ENCODE data around the gene KLHL24. TPM values are rescaled to one million over a fixed set of nuclear protein-coding genes. Genes with fewer than 3 reads are reported as not detected.

KLHL24 gene, protein sequence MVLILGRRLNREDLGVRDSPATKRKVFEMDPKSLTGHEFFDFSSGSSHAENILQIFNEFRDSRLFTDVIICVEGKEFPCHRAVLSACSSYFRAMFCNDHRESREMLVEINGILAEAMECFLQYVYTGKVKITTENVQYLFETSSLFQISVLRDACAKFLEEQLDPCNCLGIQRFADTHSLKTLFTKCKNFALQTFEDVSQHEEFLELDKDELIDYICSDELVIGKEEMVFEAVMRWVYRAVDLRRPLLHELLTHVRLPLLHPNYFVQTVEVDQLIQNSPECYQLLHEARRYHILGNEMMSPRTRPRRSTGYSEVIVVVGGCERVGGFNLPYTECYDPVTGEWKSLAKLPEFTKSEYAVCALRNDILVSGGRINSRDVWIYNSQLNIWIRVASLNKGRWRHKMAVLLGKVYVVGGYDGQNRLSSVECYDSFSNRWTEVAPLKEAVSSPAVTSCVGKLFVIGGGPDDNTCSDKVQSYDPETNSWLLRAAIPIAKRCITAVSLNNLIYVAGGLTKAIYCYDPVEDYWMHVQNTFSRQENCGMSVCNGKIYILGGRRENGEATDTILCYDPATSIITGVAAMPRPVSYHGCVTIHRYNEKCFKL
- 35.7 TPM for polyA plus RNA-seq (2013)

- H3K36me3 ChIP-seq (ENCODE audit: control insufficient read depth in 4 of 4, insufficient read depth in 4 of 4, low read length in 3 of 4): no peaks in the 10 kb centered on the region
- H3K4me3 ChIP-seq (ENCODE audit: control insufficient read depth in 1 of 7, extremely low read depth in 1 of 7, insufficient read depth in 4 of 7, low read depth in 2 of 7, low read length in 6 of 7): peak within 1 kb of the TSS; percentile 76 to 96 (median 92)
- ChIA-PET POLR2A (interaction anchor here (0.7 to 2.5 kb wide), 7 partner anchors 21 to 171 kb away, joined by 3 to 10 read pairs (median 3); partner anchors contain the start of gene KLHL6), CTCF (interaction anchor here (0.6 to 2.7 kb wide), 10 partner anchors 10 to 99 kb away, joined by 3 to 13 read pairs (median 3); no protein-coding TSS in a partner anchor)
- H3K4me1 ChIP-seq (ENCODE audit: control extremely low read depth in 1 of 4, control insufficient read depth in 4 of 4, insufficient read depth in 4 of 4, low read length in 3 of 4): peaks cover 15 to 23% (median 20%) of the 10 kb centered on the region in 4 experiments
- H3K27me3 ChIP-seq (replicated peaks in 2 of 5; ENCODE audit: control insufficient read depth in 4 of 5, insufficient read depth in 5 of 5, low read length in 4 of 5): no peaks in the 10 kb centered on the region
- peak; percentile 90 to 94 (median 91) for DNase-seq
- peak within 1 kb of the TSS; percentile 88 to 93 for H3K27ac ChIP-seq (ENCODE audit: insufficient read depth in 1 of 2, low read depth in 1 of 2, low read length in 2 of 2, poor library complexity in 1 of 2, severe bottlenecking in 2 of 2)
- 0% methylated on average over 76 of the region's 76 CpGs for WGBS (ENCODE audit: insufficient coverage)
- no peaks in the 10 kb centered on the region for H3K9me3 ChIP-seq (ENCODE audit: control extremely low read depth in 1 of 5, control insufficient read depth in 4 of 5, insufficient read depth in 2 of 5, low read depth in 1 of 5, low read length in 4 of 5)
Observed at GRCh38 chr3:183635431-183636220, at the start of gene KLHL24. Gene KLHL24, plus strand, starts transcription at chr3:183635623. Its CDS starts 14,734 bp downstream, at chr3:183650357.

GRCh38 chr3:183586477-183586876 is 48.9 kb upstream of the KLHL24 start:
- Histone ChIP-seq H3K27me3 (replicated peaks in 2 of 5; ENCODE audit: control insufficient read depth in 4 of 5, insufficient read depth in 5 of 5, low read length in 4 of 5) (no peaks in the 10 kb centered on the region), H3K9me3 (ENCODE audit: control extremely low read depth in 1 of 5, control insufficient read depth in 4 of 5, insufficient read depth in 2 of 5, low read depth in 1 of 5, low read length in 4 of 5) (no peaks in the 10 kb centered on the region), H3K4me1 (ENCODE audit: control extremely low read depth in 1 of 4, control insufficient read depth in 4 of 4, insufficient read depth in 4 of 4, low read length in 3 of 4) (peaks cover 16 to 36% (median 30%) of the 10 kb centered on the region in 4 experiments), H3K27ac (ENCODE audit: insufficient read depth in 1 of 2, low read depth in 1 of 2, low read length in 2 of 2, poor library complexity in 1 of 2, severe bottlenecking in 2 of 2) (no peak overlapping the region), H3K36me3 (ENCODE audit: control insufficient read depth in 4 of 4, insufficient read depth in 4 of 4, low read length in 3 of 4) (no peaks in the 10 kb centered on the region), H3K4me3 (ENCODE audit: control insufficient read depth in 1 of 7, extremely low read depth in 1 of 7, insufficient read depth in 4 of 7, low read depth in 2 of 7, low read length in 6 of 7) (no peak overlapping the region)
- ChIA-PET CTCF (interaction anchor here (0.9 kb wide), 1 partner anchor 32 kb away, joined by 3 read pairs; no protein-coding TSS in a partner anchor), POLR2A (interaction anchor here (0.5 kb wide), 1 partner anchor 146 kb away, joined by 12 read pairs; no protein-coding TSS in a partner anchor)
- 80% methylated on average over 1 of the region's 5 CpGs for WGBS (ENCODE audit: insufficient coverage)
- no peak for DNase-seq

DNA sequence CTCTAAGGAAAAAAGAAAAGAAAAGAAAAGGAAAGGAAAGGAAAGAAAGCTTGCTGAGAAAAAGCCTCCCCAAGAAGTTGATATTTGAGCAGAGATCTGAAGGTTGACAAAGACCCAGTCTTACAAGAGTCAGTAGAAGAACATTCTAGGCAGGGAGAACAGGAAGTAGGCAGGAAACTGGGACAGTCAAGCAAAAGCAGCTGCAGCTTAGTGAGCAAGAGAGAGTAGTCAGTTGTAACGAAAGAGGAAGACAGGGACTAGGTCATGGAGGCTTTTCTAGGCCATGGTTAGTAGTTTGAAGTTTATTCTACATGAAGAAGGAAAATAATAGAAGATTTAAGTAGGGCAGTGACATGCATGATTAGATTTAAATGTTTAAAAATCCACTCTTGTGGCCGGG is 48.1 kb upstream of the KLHL24 start:
- Histone ChIP-seq H3K27me3 (replicated peaks in 2 of 5; ENCODE audit: control insufficient read depth in 4 of 5, insufficient read depth in 5 of 5, low read length in 4 of 5) (no peaks in the 10 kb centered on the region), H3K4me3 (ENCODE audit: control insufficient read depth in 1 of 7, extremely low read depth in 1 of 7, insufficient read depth in 4 of 7, low read depth in 2 of 7, low read length in 6 of 7) (no peak overlapping the region), H3K9me3 (ENCODE audit: control extremely low read depth in 1 of 5, control insufficient read depth in 4 of 5, insufficient read depth in 2 of 5, low read depth in 1 of 5, low read length in 4 of 5) (no peaks in the 10 kb centered on the region), H3K4me1 (ENCODE audit: control extremely low read depth in 1 of 4, control insufficient read depth in 4 of 4, insufficient read depth in 4 of 4, low read length in 3 of 4) (peaks cover 16 to 44% (median 36%) of the 10 kb centered on the region in 4 experiments), H3K27ac (ENCODE audit: insufficient read depth in 1 of 2, low read depth in 1 of 2, low read length in 2 of 2, poor library complexity in 1 of 2, severe bottlenecking in 2 of 2) (no peak overlapping the region), H3K36me3 (ENCODE audit: control insufficient read depth in 4 of 4, insufficient read depth in 4 of 4, low read length in 3 of 4) (no peaks in the 10 kb centered on the region)
- peak; percentile 22 to 79 (median 70) for DNase-seq
- CTCF ChIA-PET: no interaction called here
- POLR2A ChIA-PET: no interaction called here
- WGBS (ENCODE audit: insufficient coverage): 50% methylated on average over 2 of the region's 2 CpGs

- Histone ChIP-seq H3K4me1 (ENCODE audit: control extremely low read depth in 1 of 4, control insufficient read depth in 4 of 4, insufficient read depth in 4 of 4, low read length in 3 of 4) (peaks cover 10 to 30% (median 23%) of the 10 kb centered on the region in 4 experiments), H3K9me3 (ENCODE audit: control extremely low read depth in 1 of 5, control insufficient read depth in 4 of 5, insufficient read depth in 2 of 5, low read depth in 1 of 5, low read length in 4 of 5) (peaks cover 0 to 2% (median 0%) of the 10 kb centered on the region in 5 experiments), H3K4me3 (ENCODE audit: control insufficient read depth in 1 of 7, extremely low read depth in 1 of 7, insufficient read depth in 4 of 7, low read depth in 2 of 7, low read length in 6 of 7) (no peak overlapping the region), H3K27me3 (replicated peaks in 2 of 5; ENCODE audit: control insufficient read depth in 4 of 5, insufficient read depth in 5 of 5, low read length in 4 of 5) (no peaks in the 10 kb centered on the region), H3K36me3 (ENCODE audit: control insufficient read depth in 4 of 4, insufficient read depth in 4 of 4, low read length in 3 of 4) (no peaks in the 10 kb centered on the region), H3K27ac (ENCODE audit: insufficient read depth in 1 of 2, low read depth in 1 of 2, low read length in 2 of 2, poor library complexity in 1 of 2, severe bottlenecking in 2 of 2) (no peak overlapping the region)
- POLR2A ChIA-PET: no interaction called here
- DNase-seq: no peak
- CTCF ChIA-PET: interaction anchor here (0.8 to 2.7 kb wide), 6 partner anchors 10 to 53 kb away, joined by 3 to 11 read pairs (median 3); no protein-coding TSS in a partner anchor
- 100% methylated on average over 1 of the region's 6 CpGs for WGBS (ENCODE audit: insufficient coverage)
Observed at GRCh38 chr3:183590442-183590841, 45.0 kb upstream of the KLHL24 start.

DNA sequence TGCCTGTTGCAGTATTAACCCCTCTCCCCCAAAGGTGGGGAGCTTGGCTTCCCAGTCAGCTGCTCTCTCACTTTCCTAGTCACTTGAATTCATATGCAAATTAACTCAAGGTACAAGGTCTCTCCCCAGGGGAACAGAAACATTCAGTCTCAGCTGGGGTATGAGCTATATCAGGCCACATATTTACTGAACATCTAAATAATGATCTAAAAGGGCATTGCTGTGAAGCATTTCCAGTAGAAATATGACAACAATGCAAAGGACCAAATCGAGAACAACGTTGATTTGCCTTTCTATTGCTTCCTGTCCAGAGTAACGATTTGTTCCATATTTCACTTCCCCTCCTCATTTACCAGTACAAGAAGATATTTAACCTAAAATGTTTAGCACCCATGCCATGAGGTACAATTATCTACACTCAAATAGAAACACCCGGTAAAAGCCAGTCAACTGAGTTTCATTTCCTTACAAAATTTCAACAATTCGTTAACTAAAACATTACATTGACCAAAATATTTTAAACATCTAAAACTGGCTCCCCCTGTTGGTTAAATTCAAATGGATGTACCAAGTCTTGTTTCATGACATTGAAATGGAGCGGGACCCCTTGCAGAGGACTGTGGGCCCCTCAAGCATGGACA is 43.4 kb upstream of the KLHL24 start:
- no peaks in the 10 kb centered on the region for H3K36me3 ChIP-seq (ENCODE audit: control insufficient read depth in 4 of 4, insufficient read depth in 4 of 4, low read length in 3 of 4)
- peak; percentile 47 to 64 (median 59) for DNase-seq

GRCh38 chr3:183592821-183593220 is 42.6 kb upstream of the KLHL24 start:
- peaks cover 0 to 12% (median 8%) of the 10 kb centered on the region in 4 experiments for H3K4me1 ChIP-seq (ENCODE audit: control extremely low read depth in 1 of 4, control insufficient read depth in 4 of 4, insufficient read depth in 4 of 4, low read length in 3 of 4)
- no peak for DNase-seq
- H3K9me3 ChIP-seq (ENCODE audit: control extremely low read depth in 1 of 5, control insufficient read depth in 4 of 5, insufficient read depth in 2 of 5, low read depth in 1 of 5, low read length in 4 of 5): peaks cover 0 to 10% (median 2%) of the 10 kb centered on the region in 5 experiments
- 100% methylated on average over 6 of the region's 7 CpGs for WGBS (ENCODE audit: insufficient coverage)
- CTCF ChIA-PET: interaction anchor here (0.6 to 3.0 kb wide), 8 partner anchors 12 to 110 kb away, joined by 3 to 15 read pairs (median 4); no protein-coding TSS in a partner anchor
- no peaks in the 10 kb centered on the region for H3K36me3 ChIP-seq (ENCODE audit: control insufficient read depth in 4 of 4, insufficient read depth in 4 of 4, low read length in 3 of 4)
- no peaks in the 10 kb centered on the region for H3K27me3 ChIP-seq (replicated peaks in 2 of 5; ENCODE audit: control insufficient read depth in 4 of 5, insufficient read depth in 5 of 5, low read length in 4 of 5)
- POLR2A ChIA-PET: no interaction called here
- H3K27ac ChIP-seq (ENCODE audit: insufficient read depth in 1 of 2, low read depth in 1 of 2, low read length in 2 of 2, poor library complexity in 1 of 2, severe bottlenecking in 2 of 2): no peak overlapping the region
- H3K4me3 ChIP-seq (ENCODE audit: control insufficient read depth in 1 of 7, extremely low read depth in 1 of 7, insufficient read depth in 4 of 7, low read depth in 2 of 7, low read length in 6 of 7): no peak overlapping the region

More for the DNA sequence above, 43.4 kb upstream of the KLHL24 start:
- WGBS (ENCODE audit: insufficient coverage): 23% methylated on average over 6 of the region's 6 CpGs
- CTCF ChIA-PET: interaction anchor here (0.6 to 3.0 kb wide), 16 partner anchors 11 to 120 kb away, joined by 3 to 15 read pairs (median 4); no protein-coding TSS in a partner anchor
- POLR2A ChIA-PET: no interaction called here
- H3K27me3 ChIP-seq (replicated peaks in 2 of 5; ENCODE audit: control insufficient read depth in 4 of 5, insufficient read depth in 5 of 5, low read length in 4 of 5): no peaks in the 10 kb centered on the region
- peak overlapping the region in 3 of 7 experiments; percentile 19 to 69 (median 54) for H3K4me3 ChIP-seq (ENCODE audit: control insufficient read depth in 1 of 7, extremely low read depth in 1 of 7, insufficient read depth in 4 of 7, low read depth in 2 of 7, low read length in 6 of 7)
- no peak overlapping the region for H3K27ac ChIP-seq (ENCODE audit: insufficient read depth in 1 of 2, low read depth in 1 of 2, low read length in 2 of 2, poor library complexity in 1 of 2, severe bottlenecking in 2 of 2)
- peaks cover 2 to 20% (median 15%) of the 10 kb centered on the region in 4 experiments for H3K4me1 ChIP-seq (ENCODE audit: control extremely low read depth in 1 of 4, control insufficient read depth in 4 of 4, insufficient read depth in 4 of 4, low read length in 3 of 4)
- H3K9me3 ChIP-seq (ENCODE audit: control extremely low read depth in 1 of 5, control insufficient read depth in 4 of 5, insufficient read depth in 2 of 5, low read depth in 1 of 5, low read length in 4 of 5): peaks cover 0 to 6% (median 2%) of the 10 kb centered on the region in 5 experiments

Measured in common myeloid progenitor, CD34-positive (primary cell).